Smooth muscle cell (in vitro differentiated cells): Measurements from ENCODE around the gene ALDH8A1. TPM values are rescaled to one million over a fixed set of nuclear protein-coding genes. Genes with fewer than 3 reads are reported as not detected.

ENCODE experiments used
- DNase-seq: peaks from one replicate; lab custom pipeline; 2025; ENCODE audit not compliant: unreplicated experiment; lab: John Stamatoyannopoulos, UW
- H2AFZ ChIP-seq: fragments of 200-600 bp; sonication (generic); 2 replicates; pipeline ENCODE4 v1.6.0; 2016; ENCODE audit warnings: antibody characterized with exemption, low read depth, mild to moderate bottlenecking
- H3F3A ChIP-seq: fragments of 200-600 bp; sonication (generic); 2 replicates; pipeline ENCODE4 v1.6.0; 2017; ENCODE audit warnings: antibody characterized with exemption, low read depth
- H3K27ac ChIP-seq: fragments of 200-600 bp; sonication (generic); 2 replicates; pipeline ENCODE4 v1.5.1; 2016; ENCODE audit warnings: low read depth, mild to moderate bottlenecking
- H3K27me3 ChIP-seq: fragments of 200-600 bp; sonication (generic); 2 replicates; pipeline ENCODE4 v1.6.1; 2016; ENCODE audit warnings: low read depth, mild to moderate bottlenecking
- H3K36me3 ChIP-seq: fragments of 200-600 bp; sonication (generic); 2 replicates; pipeline ENCODE4 v1.5.1; 2016; ENCODE audit warnings: low read depth
- H3K4me1 ChIP-seq: fragments of 200-600 bp; sonication (generic); 2 replicates; pipeline ENCODE4 v1.5.1; 2016; ENCODE audit warnings: low read depth
- H3K4me2 ChIP-seq: fragments of 200-600 bp; sonication (generic); 2 replicates; pipeline ENCODE4 v1.6.0; 2016; ENCODE audit warnings: mild to moderate bottlenecking
- H3K4me3 ChIP-seq: fragments of 200-600 bp; sonication (generic); 2 replicates; pipeline ENCODE4 v1.5.1; 2016; ENCODE audit warnings: mild to moderate bottlenecking
- H3K79me2 ChIP-seq: fragments of 200-600 bp; sonication (generic); 2 replicates; pipeline ENCODE4 v1.6.0; 2016; ENCODE audit warnings: low read depth, mild to moderate bottlenecking
- H3K9ac ChIP-seq: fragments of 200-600 bp; sonication (generic); 2 replicates; pipeline ENCODE4 v1.6.0; 2016; ENCODE audit warnings: low read depth
- H3K9me3 ChIP-seq: fragments of 200-600 bp; sonication (generic); replicated peaks from 2 replicates; pipeline ENCODE4 v1.5.1; 2016; ENCODE audit warnings: low read depth
- H4K20me1 ChIP-seq: fragments of 200-600 bp; sonication (generic); 2 replicates; pipeline ENCODE4 v1.6.0; 2016; ENCODE audit warnings: low read depth
- WGBS: methylation state at CpG from one replicate; pipeline ENCODE4 v1.1.7; 2016; ENCODE audit warnings: low lambda C conversion rate; 5-methylcytosine and 5-hydroxymethylcytosine counted together
- polyA plus RNA-seq: library from polyadenylated mRNA; unstranded; fragments of >200 nt; fragmentation: Nextera tagmentation; extraction: Ambion mirVana; gene quantifications from 2 replicates; pipeline ENCODE4 v1.2.1, GENCODE V29; 2016
- total RNA-seq: library from RNA; depleted of rRNA; stranded (reverse); fragments of >200 nt; gene quantifications from 2 replicates; pipeline ENCODE4 v1.2.3, GENCODE V29; 2014
- TF ChIP-seq, protein P1 (sequence below): fragments of 200-600 bp; sonication (generic); IDR thresholded peaks from 2 replicates; pipeline ENCODE4 v1.5.1; 2017; ENCODE audit warnings: borderline replicate concordance, mild to moderate bottlenecking, antibody characterized with exemption; ENCODE audit not compliant: insufficient read depth, poor library complexity, severe bottlenecking

ALDH8A1 gene
- total and polyA plus RNA-seq, 2 experiments from 2014 or later: 0.64 to 11.2 TPM

GRCh38 chr6:134920422-134920821, 29.5 kb downstream of the ALDH8A1 start:
- Histone ChIP-seq H3K27ac (no peak overlapping the region), H3K4me2 (no peak overlapping the region), H3K9ac (no peak overlapping the region), H3K36me3 (no peaks in the 10 kb centered on the region), H3K9me3 (no peaks in the 10 kb centered on the region), H3F3A (no peaks in the 10 kb centered on the region), H3K4me1 (no peaks in the 10 kb centered on the region), H2AFZ (no peak overlapping the region), H4K20me1 (no peaks in the 10 kb centered on the region), H3K79me2 (no peaks in the 10 kb centered on the region), H3K4me3 (no peak overlapping the region), H3K27me3 (no peaks in the 10 kb centered on the region)
- TF ChIP-seq, protein P1, sequence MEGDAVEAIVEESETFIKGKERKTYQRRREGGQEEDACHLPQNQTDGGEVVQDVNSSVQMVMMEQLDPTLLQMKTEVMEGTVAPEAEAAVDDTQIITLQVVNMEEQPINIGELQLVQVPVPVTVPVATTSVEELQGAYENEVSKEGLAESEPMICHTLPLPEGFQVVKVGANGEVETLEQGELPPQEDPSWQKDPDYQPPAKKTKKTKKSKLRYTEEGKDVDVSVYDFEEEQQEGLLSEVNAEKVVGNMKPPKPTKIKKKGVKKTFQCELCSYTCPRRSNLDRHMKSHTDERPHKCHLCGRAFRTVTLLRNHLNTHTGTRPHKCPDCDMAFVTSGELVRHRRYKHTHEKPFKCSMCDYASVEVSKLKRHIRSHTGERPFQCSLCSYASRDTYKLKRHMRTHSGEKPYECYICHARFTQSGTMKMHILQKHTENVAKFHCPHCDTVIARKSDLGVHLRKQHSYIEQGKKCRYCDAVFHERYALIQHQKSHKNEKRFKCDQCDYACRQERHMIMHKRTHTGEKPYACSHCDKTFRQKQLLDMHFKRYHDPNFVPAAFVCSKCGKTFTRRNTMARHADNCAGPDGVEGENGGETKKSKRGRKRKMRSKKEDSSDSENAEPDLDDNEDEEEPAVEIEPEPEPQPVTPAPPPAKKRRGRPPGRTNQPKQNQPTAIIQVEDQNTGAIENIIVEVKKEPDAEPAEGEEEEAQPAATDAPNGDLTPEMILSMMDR: no peak
- no peak for DNase-seq
- WGBS: 85% methylated on average over 2 of the region's 2 CpGs

GRCh38 chr6:134918418-134918961, 31.4 kb downstream of the ALDH8A1 start:
- no peak overlapping the region for H3K4me2 ChIP-seq
- no peaks in the 10 kb centered on the region for H3K9me3 ChIP-seq
- WGBS: 90% methylated on average over 17 of the region's 17 CpGs
- H3K9ac ChIP-seq: no peak overlapping the region
- no peak overlapping the region for H3K4me3 ChIP-seq
- no peaks in the 10 kb centered on the region for H4K20me1 ChIP-seq
- H3K36me3 ChIP-seq: no peaks in the 10 kb centered on the region
- no peaks in the 10 kb centered on the region for H3F3A ChIP-seq
- H3K79me2 ChIP-seq: no peaks in the 10 kb centered on the region
- TF ChIP-seq, protein P1: no peak
- no peak overlapping the region for H2AFZ ChIP-seq
- H3K27ac ChIP-seq: no peak overlapping the region
- no peak for DNase-seq
- H3K27me3 ChIP-seq: no peaks in the 10 kb centered on the region
- no peaks in the 10 kb centered on the region for H3K4me1 ChIP-seq

GRCh38 chr6:134911547-134911946, 38.4 kb downstream of the ALDH8A1 start:
- Histone ChIP-seq H3K27ac (peak overlapping the region; percentile 76), H2AFZ (no peak overlapping the region), H3K4me3 (no peak overlapping the region), H4K20me1 (no peaks in the 10 kb centered on the region), H3K79me2 (no peaks in the 10 kb centered on the region), H3K9me3 (no peaks in the 10 kb centered on the region), H3K4me2 (peak overlapping the region; percentile 12), H3K9ac (no peak overlapping the region), H3K4me1 (no peaks in the 10 kb centered on the region), H3F3A (peaks cover 6% of the 10 kb centered on the region), H3K27me3 (no peaks in the 10 kb centered on the region), H3K36me3 (no peaks in the 10 kb centered on the region)
- 42% methylated on average over 1 of the region's 1 CpG for WGBS
- no peak for DNase-seq
- TF ChIP-seq, protein P1: no peak

- Histone ChIP-seq H3K36me3 (no peaks in the 10 kb centered on the region), H3K4me3 (no peak overlapping the region), H2AFZ (no peak overlapping the region), H3K4me2 (no peak overlapping the region), H3F3A (peaks cover 6% of the 10 kb centered on the region), H3K27me3 (no peaks in the 10 kb centered on the region), H3K4me1 (no peaks in the 10 kb centered on the region), H3K27ac (no peak overlapping the region), H4K20me1 (no peaks in the 10 kb centered on the region), H3K9me3 (no peaks in the 10 kb centered on the region), H3K9ac (no peak overlapping the region), H3K79me2 (no peaks in the 10 kb centered on the region)
- WGBS: 80% methylated on average over 1 of the region's 1 CpG
- DNase-seq: no peak
- TF ChIP-seq, protein P1: no peak
Measured at GRCh38 chr6:134910593-134910935, 39.3 kb downstream of the ALDH8A1 start.
